NT2/D1 (cell line): Measurements from ENCODE around the gene CADM2.

Source experiments
- DNase-seq: peaks from one replicate; pipeline ENCODE4 v3.0.0-alpha.2; 2011; ENCODE audit warnings: low read depth, low spot score
- H3K27me3 ChIP-seq: 2 replicates; pipeline ENCODE4 v1.6.0; 2011; ENCODE audit warnings: mild to moderate bottlenecking; ENCODE audit not compliant: insufficient read length, insufficient read depth
- H3K36me3 ChIP-seq: 2 replicates; pipeline ENCODE4 v1.6.1; 2011; ENCODE audit warnings: mild to moderate bottlenecking, low read length, mixed read lengths; ENCODE audit not compliant: insufficient read depth, insufficient read length
- H3K4me1 ChIP-seq: 2 replicates; pipeline ENCODE4 v1.5.1; 2011; ENCODE audit not compliant: insufficient read depth, insufficient read length
- H3K4me3 ChIP-seq: 2 replicates; pipeline ENCODE4 v1.5.1; 2011; ENCODE audit warnings: low read depth; ENCODE audit not compliant: insufficient read length
- H3K9ac ChIP-seq: 2 replicates; pipeline ENCODE4 v1.6.0; 2011; ENCODE audit warnings: low read depth; ENCODE audit not compliant: insufficient read length
- H3K9me3 ChIP-seq: 2 replicates; pipeline ENCODE4 v1.5.1; 2011; ENCODE audit warnings: mild to moderate bottlenecking, low read length; ENCODE audit not compliant: insufficient read depth
- SUZ12 ChIP-seq: IDR thresholded peaks from 2 replicates; pipeline ENCODE4 v1.6.1; 2011; ENCODE audit not compliant: insufficient read length, insufficient read depth; ENCODE audit errors: extremely low read depth
- YY1 ChIP-seq: IDR thresholded peaks from 2 replicates; pipeline ENCODE4 v1.6.1; 2011; ENCODE audit not compliant: insufficient read length, insufficient read depth
- ZNF274 ChIP-seq: IDR thresholded peaks from 2 replicates; pipeline ENCODE4 v1.6.1; 2011; ENCODE audit warnings: mild to moderate bottlenecking, low read depth, low read length

CADM2 gene

DNA sequence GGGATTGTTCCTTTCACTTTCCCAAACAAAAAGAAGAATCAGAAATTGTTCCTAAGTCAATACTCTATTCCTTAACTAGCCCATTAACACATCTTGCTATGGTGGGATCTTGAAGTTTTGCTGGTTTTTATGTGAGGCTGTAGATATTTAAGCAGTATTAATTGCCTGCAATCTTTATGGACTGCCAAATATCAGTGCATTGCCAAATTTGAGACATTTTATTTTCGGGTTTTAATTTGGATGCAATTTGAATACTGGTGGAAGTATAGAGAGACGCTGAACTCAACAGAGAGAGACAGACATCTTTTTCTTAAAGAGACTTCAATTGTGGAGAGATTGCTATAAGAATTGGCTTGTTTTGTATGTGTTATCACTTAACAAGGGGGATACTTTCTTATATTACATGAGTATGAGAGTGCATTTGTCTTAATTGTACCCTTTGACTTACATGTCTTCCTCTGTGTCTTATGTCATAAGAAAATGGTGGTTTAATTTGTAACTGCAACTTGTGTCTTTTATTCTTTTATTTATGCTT, 10.0 kb downstream of the CADM2 start:
- Histone ChIP-seq H3K9ac (no peak overlapping the region), H3K36me3 (no peaks in the 10 kb centered on the region), H3K27me3 (no peaks in the 10 kb centered on the region), H3K4me1 (no peaks in the 10 kb centered on the region), H3K4me3 (no peak overlapping the region), H3K9me3 (no peaks in the 10 kb centered on the region)
- DNase-seq, result no peak
- no peak for TF ChIP-seq YY1
- no peak for TF ChIP-seq SUZ12
- TF ChIP-seq ZNF274, result no peak

DNA sequence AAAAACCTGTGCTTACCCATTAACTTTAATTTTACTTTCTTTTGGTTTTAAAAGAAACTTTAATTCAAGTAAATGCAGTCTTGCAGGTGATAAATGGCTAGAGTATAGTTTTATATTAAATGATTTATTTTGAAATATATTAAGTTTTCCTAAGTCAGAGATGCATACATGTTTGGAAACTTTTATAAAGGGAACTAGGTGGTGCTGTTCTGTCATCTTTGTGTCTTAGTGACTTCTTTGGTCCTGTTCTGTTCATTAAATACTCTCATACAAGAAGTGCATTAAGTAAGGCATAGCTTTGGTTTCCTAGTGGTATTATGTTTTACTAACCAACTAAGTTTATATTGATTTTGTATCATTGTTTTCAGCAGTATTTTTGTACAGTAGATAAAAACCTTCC, 15.6 kb downstream of the CADM2 start:
- no peaks in the 10 kb centered on the region for H3K27me3 ChIP-seq
- H3K9ac ChIP-seq, result no peak overlapping the region
- TF ChIP-seq YY1 (no peak), SUZ12 (no peak), ZNF274 (no peak)
- H3K4me3 ChIP-seq, result no peak overlapping the region
- H3K4me1 ChIP-seq, result no peaks in the 10 kb centered on the region
- H3K9me3 ChIP-seq, result no peaks in the 10 kb centered on the region
- H3K36me3 ChIP-seq, result no peaks in the 10 kb centered on the region
- DNase-seq, result no peak

GRCh38 chr3:84977021-84977420, 18.2 kb downstream of the CADM2 start:
- Histone ChIP-seq H3K4me1 (no peaks in the 10 kb centered on the region), H3K9me3 (no peaks in the 10 kb centered on the region), H3K36me3 (no peaks in the 10 kb centered on the region), H3K27me3 (no peaks in the 10 kb centered on the region), H3K4me3 (no peak overlapping the region), H3K9ac (no peak overlapping the region)
- TF ChIP-seq YY1 (no peak), ZNF274 (no peak), SUZ12 (no peak)
- DNase-seq, result no peak

DNA sequence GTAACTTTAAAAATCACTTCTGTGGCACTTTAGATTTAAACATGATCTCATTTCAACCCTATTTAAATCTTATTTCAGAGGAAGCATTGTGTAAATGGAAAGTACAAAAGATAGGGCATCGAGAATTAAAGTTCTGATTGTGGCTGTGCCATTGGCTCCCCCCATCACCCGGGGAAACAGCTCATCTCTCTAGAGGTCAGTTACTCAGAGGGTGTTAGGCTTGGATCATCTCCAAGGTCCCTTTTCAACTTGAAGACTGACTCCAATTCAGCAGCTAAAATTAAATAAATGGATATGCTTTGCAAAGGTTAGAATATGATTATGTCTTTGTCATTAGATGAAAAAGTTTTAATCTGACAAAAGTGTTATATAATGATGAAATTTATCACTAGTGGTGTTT, 20.1 kb downstream of the CADM2 start:
- H3K36me3 ChIP-seq, result no peaks in the 10 kb centered on the region
- no peaks in the 10 kb centered on the region for H3K4me1 ChIP-seq
- H3K4me3 ChIP-seq, result no peak overlapping the region
- H3K27me3 ChIP-seq, result no peaks in the 10 kb centered on the region
- H3K9me3 ChIP-seq, result no peaks in the 10 kb centered on the region
- no peak for DNase-seq
- H3K9ac ChIP-seq, result no peak overlapping the region
- TF ChIP-seq YY1 (no peak), ZNF274 (no peak), SUZ12 (no peak)

GRCh38 chr3:84980011-84980410, 21.2 kb downstream of the CADM2 start:
- Histone ChIP-seq H3K4me1 (no peaks in the 10 kb centered on the region), H3K9ac (no peak overlapping the region), H3K4me3 (no peak overlapping the region), H3K27me3 (no peaks in the 10 kb centered on the region), H3K9me3 (no peaks in the 10 kb centered on the region), H3K36me3 (no peaks in the 10 kb centered on the region)
- no peak for DNase-seq
- TF ChIP-seq YY1, result no peak

DNA sequence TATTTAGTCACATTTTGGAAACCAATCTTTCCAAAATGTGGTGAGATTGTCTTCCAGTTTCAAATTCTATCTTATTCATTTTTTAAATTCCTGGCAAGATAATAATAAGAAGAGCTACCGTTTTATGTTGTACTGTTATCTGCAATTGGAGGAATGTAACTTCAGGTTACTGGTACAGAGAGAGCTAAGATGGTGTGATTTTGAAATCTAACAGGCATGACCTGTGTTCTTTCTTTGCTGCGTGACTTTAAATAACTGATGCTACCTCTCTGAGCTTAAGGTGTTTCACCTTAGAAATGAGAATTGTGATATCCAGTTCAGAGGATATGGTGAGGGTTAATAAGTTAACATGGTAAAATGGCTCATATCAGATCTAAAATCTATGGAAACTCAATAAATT, 21.7 kb downstream of the CADM2 start:
- DNase-seq, result no peak
- Histone ChIP-seq H3K4me3 (no peak overlapping the region), H3K9ac (no peak overlapping the region), H3K4me1 (no peaks in the 10 kb centered on the region), H3K36me3 (no peaks in the 10 kb centered on the region), H3K9me3 (no peaks in the 10 kb centered on the region), H3K27me3 (no peaks in the 10 kb centered on the region)
- TF ChIP-seq ZNF274, result no peak
- no peak for TF ChIP-seq YY1
- TF ChIP-seq SUZ12, result no peak

DNA sequence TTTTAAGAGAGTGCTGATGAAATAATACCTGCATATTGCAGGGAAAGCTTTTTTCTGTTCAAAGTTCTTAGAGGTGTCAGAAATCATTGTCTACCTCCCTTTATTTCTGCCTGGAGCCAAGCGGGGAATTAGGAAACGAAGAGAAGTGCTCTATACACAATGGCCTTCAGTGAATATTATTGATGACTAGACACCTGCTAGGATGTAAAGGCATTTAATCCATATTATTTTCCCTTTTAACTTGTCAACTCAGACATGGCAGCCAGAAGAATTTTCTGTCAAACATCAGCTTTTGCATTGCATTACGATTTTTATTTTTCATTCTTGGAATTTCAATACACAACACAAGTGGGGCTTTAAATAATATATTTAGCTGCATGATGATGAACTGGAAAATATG, 24.7 kb downstream of the CADM2 start:
- no peaks in the 10 kb centered on the region for H3K36me3 ChIP-seq
- H3K4me1 ChIP-seq, result no peaks in the 10 kb centered on the region
- no peak for TF ChIP-seq ZNF274
- no peak overlapping the region for H3K4me3 ChIP-seq
- no peaks in the 10 kb centered on the region for H3K9me3 ChIP-seq
- DNase-seq, result no peak
- no peaks in the 10 kb centered on the region for H3K27me3 ChIP-seq
- H3K9ac ChIP-seq, result no peak overlapping the region

GRCh38 chr3:84984429-84984828, 25.6 kb downstream of the CADM2 start:
- H3K9ac ChIP-seq, result no peak overlapping the region

More at GRCh38 chr3:84984429-84984828, 25.6 kb downstream of the CADM2 start:
- Histone ChIP-seq H3K36me3 (no peaks in the 10 kb centered on the region), H3K27me3 (no peaks in the 10 kb centered on the region), H3K4me1 (no peaks in the 10 kb centered on the region), H3K4me3 (no peak overlapping the region), H3K9me3 (no peaks in the 10 kb centered on the region)
- TF ChIP-seq YY1 (no peak), SUZ12 (no peak), ZNF274 (no peak)
- no peak for DNase-seq
